HepG2 (cell line): ENCODE measurements around the gene SMPD2.

Experiments
- BRCA1 ChIP-seq: sonication (generic); formaldehyde crosslinking; IDR thresholded peaks from 2 replicates; pipeline ENCODE4 v1.4.0; 2020; ENCODE audit warnings: missing genetic modification reagents
- CTCF ChIP-seq: sonication (generic); formaldehyde crosslinking; IDR thresholded peaks from 2 replicates; pipeline ENCODE4 v1.5.0; 2020; ENCODE audit warnings: mild to moderate bottlenecking, missing genetic modification reagents, moderate library complexity
- FOXJ3 ChIP-seq: sonication (generic); formaldehyde crosslinking; IDR thresholded peaks from 2 replicates; pipeline ENCODE4 v1.4.0; 2020; ENCODE audit warnings: missing genetic modification reagents, mild to moderate bottlenecking, borderline replicate concordance
- MAFF ChIP-seq: IDR thresholded peaks from 2 replicates; pipeline ENCODE4 v1.6.1; 2011; ENCODE audit warnings: low read depth, low read length, improper control_type of control experiment
- MED8 ChIP-seq: sonication (generic); formaldehyde crosslinking; IDR thresholded peaks from 2 replicates; pipeline ENCODE4 v1.8.1; 2023; ENCODE audit warnings: mild to moderate bottlenecking, missing genetic modification reagents; ENCODE audit not compliant: insufficient replicate concordance
- MIXL1 ChIP-seq: IDR thresholded peaks from 2 replicates; pipeline ENCODE4 v1.6.1; 2016
- REST ChIP-seq, 2 experiments: IDR thresholded peaks; 2 replicates each; pipeline ENCODE4 v1.6.1; 2011 to 2012; ENCODE audit warnings: low read length in 2 of 2, borderline replicate concordance in 1 of 2, low read depth in 1 of 2, mild to moderate bottlenecking in 1 of 2, moderate library complexity in 1 of 2
- SMAD3 ChIP-seq: sonication (generic); formaldehyde crosslinking; IDR thresholded peaks from 2 replicates; pipeline ENCODE4 v1.4.0; 2020; ENCODE audit warnings: missing genetic modification reagents
- SP1 ChIP-seq, 2 experiments: fragments of 450-650 bp in 1 of 2; sonication (generic) in 1 of 2; formaldehyde crosslinking in 1 of 2; IDR thresholded peaks; 2 replicates each; pipeline versions ENCODE4 v1.4.0 to v1.6.1; 2016 to 2020; ENCODE audit warnings: missing genetic modification reagents in 1 of 2
- SUZ12 ChIP-seq: fragments of 150-350 bp; IDR thresholded peaks from 2 replicates; pipeline ENCODE4 v1.6.1; 2014; ENCODE audit warnings: low read depth, low read length
- ZBTB40 ChIP-seq, 2 experiments: fragments of 450-650 bp in 1 of 2; sonication (generic) in 1 of 2; formaldehyde crosslinking in 1 of 2; IDR thresholded peaks; 2 replicates each; pipeline versions ENCODE4 v1.6.1 to v1.8.0; 2016 to 2022; ENCODE audit warnings: antibody characterized with exemption in 1 of 2, mild to moderate bottlenecking in 1 of 2, missing genetic modification reagents in 1 of 2
- ZFP36L1 ChIP-seq: sonication (generic); formaldehyde crosslinking; IDR thresholded peaks from 2 replicates; pipeline ENCODE4 v1.8.0; 2022; ENCODE audit warnings: mild to moderate bottlenecking, missing genetic modification reagents, moderate library complexity
- ZNF274 ChIP-seq: sonication (generic); formaldehyde crosslinking; IDR thresholded peaks from 2 replicates; pipeline ENCODE4 v1.5.1; 2020; ENCODE audit warnings: mild to moderate bottlenecking, missing genetic modification reagents
- ZNF446 ChIP-seq: sonication (generic); formaldehyde crosslinking; IDR thresholded peaks from 2 replicates; pipeline ENCODE4 v1.5.0; 2020; ENCODE audit warnings: mild to moderate bottlenecking, missing genetic modification reagents

- TF ChIP-seq MAFF (no peak), BRCA1 (CRISPR knock-in tag) (no peak), MED8 (CRISPR knock-in tag) (no peak), FOXJ3 (CRISPR knock-in tag) (no peak), REST (IDR thresholded peaks at IDR 0.05; ENCODE audit: borderline replicate concordance in 1 of 2, low read depth in 1 of 2, low read length in 2 of 2) (no peak), SUZ12 (no peak), CTCF (CRISPR knock-in tag) (no peak), ZNF446 (CRISPR knock-in tag) (no peak), ZBTB40 (IDR thresholded peaks at IDR 0.05) (no peak), ZBTB40 (CRISPR knock-in tag; IDR thresholded peaks at IDR 0.05) (no peak), SMAD3 (CRISPR knock-in tag) (no peak), ZFP36L1 (CRISPR knock-in tag) (no peak), MIXL1 (no peak), SP1 (IDR thresholded peaks at IDR 0.05) (no peak), SP1 (CRISPR knock-in tag; IDR thresholded peaks at IDR 0.05) (no peak), ZNF274 (CRISPR knock-in tag) (no peak)
Measured at GRCh38 chr6:109485266-109485935, 44.9 kb downstream of the SMPD2 start.
